ENCODE measurements around the gene RIMBP3C.
"Not testable (repeated sequence)": the region's sequence is repeated elsewhere in the genome, so short reads cannot be mapped to it uniquely, and the experiment has no call there.

Gene RIMBP3C

GRCh38 chr22:21516970-21517764 is 34.1 kb downstream of the RIMBP3C start:
- DNase-seq (ENCODE audit: low spot score): not testable (repeated sequence)

DNA sequence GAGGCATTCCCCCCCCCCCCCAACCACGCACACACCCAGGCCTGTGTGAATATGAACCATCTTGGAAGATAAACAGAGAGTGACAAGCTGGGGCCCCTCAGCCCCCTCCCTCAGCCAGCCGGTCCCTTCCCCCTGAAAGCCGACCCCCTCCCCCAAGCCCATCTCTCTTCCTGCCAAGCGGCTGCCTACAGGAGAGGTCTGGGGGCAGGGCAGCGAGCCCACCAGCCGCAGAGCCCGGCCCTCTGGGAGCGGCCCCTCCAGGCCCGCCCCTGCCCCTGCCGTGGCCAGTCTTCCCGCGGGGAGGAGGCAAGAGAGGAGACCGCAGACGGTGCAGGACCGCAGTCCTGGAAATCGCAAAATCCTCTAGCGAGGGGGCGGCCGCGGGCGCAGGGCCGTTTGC is 34.7 kb downstream of the RIMBP3C start:
- not testable (repeated sequence) for DNase-seq (ENCODE audit: low spot score)

DNA sequence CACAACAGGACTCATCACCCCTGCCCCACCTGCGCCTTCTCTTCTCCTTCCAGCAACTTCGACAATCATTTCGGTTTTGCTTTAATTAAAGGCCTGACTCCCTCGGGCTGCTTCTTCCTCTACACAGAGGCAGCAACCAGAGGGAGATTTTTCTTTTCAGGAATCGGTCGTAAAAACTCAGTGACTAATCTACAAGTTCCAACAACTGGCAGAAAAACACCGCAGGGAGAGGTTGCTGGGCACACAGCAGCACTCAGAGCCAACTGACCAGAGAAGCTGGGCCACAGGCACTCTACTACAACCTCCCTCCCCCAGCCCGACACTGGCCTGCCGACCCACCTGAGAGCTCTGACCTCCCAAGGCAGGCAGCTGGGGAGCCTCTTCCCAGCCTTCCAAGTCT is 36.0 kb downstream of the RIMBP3C start:
- DNase-seq (ENCODE audit: low spot score): not testable (repeated sequence)

- DNase-seq (ENCODE audit: low spot score): not testable (repeated sequence)
Measured at GRCh38 chr22:21514117-21514516, 37.1 kb downstream of the RIMBP3C start.

- DNase-seq (ENCODE audit: low spot score): not testable (repeated sequence)
Measured at GRCh38 chr22:21512022-21512421, 39.2 kb downstream of the RIMBP3C start.

DNA sequence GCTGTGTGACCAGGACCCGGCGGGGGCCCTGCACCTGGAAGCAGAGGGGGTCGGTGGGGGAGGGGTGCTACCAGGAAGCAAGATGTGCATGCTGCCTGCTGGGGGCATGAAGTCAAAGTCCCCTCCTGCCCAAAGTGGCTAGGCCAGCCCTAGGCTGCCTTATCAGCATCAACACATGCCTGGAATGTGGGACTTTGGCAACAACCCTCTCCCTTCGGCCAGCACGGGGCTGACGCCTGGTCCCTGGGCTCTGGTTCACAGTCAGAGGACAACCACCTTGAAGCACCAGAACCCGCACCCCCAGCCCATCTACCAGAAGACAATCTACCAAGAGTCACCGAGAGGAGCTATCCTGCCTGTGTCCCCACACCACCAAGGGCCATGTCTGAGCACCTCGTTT is 40.9 kb downstream of the RIMBP3C start:
- not testable (repeated sequence) for DNase-seq (ENCODE audit: low spot score)

DNA sequence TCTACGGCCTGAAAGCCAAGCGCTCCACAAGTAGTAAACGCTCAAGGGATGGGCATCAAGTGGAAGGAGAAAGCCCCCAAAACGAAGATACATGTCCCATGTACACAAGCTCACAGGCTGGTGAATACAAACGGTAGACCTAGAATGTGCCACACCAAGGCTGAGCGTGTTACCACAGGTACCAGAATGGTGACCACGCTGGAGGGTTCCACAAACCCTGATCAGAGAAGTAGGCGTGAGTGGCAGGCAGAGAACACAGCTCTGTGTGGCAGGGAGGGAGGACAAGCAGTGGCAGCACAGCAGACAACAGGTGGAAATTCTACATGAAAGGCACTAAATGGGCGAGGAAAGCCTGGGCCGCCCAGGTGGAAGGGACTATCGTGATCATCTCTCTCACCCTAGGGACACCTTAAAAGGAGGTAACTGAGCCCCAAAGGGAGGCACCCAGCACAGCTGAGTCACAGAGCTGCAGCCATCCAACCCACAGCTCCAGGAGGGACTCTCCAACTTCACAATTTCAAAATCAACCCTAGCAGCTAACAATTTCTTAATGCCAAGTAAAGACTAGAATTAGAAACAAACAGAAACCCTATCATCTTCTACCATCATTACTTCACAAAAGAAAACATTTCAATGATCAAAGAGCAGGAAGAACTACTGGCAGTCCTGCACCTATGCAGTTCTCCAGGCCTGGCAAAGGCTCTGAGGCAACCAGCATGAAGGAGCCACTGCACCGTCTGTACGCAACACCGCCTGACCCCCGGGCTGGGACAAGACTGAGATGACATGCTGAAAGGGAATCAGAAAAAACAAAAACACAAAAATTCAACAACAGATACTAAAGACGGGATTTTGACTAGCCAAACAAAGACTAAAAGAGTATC is 51.4 kb downstream of the RIMBP3C start:
- not testable (repeated sequence) for DNase-seq (ENCODE audit: low spot score)

DNA sequence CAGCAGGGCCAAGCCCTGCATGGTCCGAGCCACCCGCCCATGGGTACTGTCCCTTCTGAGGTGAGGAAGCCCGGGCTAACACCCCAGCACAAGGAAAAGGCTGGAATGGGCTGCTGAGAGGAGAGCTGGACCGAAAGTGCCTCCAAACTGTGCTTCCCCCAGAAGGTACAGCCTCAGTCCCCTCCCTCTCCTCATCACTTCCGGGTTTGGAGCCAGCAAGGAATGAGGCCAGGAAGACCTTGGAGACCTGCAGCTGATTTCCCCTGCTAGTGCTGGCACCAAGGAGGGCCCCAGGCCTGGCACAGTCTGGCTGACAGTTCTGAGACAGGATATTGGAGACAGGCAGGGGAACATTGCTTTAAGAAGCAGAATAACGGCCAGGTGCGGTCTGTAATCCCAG is 52.8 kb downstream of the RIMBP3C start:
- DNase-seq (ENCODE audit: low spot score): not testable (repeated sequence)

GRCh38 chr22:21497984-21498383 is 53.3 kb downstream of the RIMBP3C start:
- not testable (repeated sequence) for DNase-seq (ENCODE audit: low spot score)
